SU-DHL-6 (cell line): ENCODE measurements around the gene AVEN.

Source experiments
- H2AFZ ChIP-seq: fragments of 200-600 bp; sonication (generic); 2 replicates; pipeline ENCODE4 v1.6.1; 2014; ENCODE audit warnings: low read depth, mild to moderate bottlenecking, moderate library complexity, mixed read lengths, antibody characterized with exemption, low read length; ENCODE audit not compliant: severe bottlenecking
- H3F3A ChIP-seq: fragments of 200-600 bp; shearing (Covaris generic); 2 replicates; pipeline ENCODE4 v1.6.0; 2016; ENCODE audit warnings: antibody characterized with exemption, mild to moderate bottlenecking; ENCODE audit not compliant: insufficient read depth
- H3K27ac ChIP-seq: fragments of 200-600 bp; sonication (generic); 2 replicates; pipeline ENCODE4 v1.5.1; 2016; ENCODE audit warnings: low read depth, mild to moderate bottlenecking, low read length, moderate library complexity, mixed read lengths
- H3K27me3 ChIP-seq: fragments of 200-600 bp; sonication (generic), shearing (Covaris generic); 2 replicates; pipeline ENCODE4 v1.6.0; 2014; ENCODE audit warnings: mild to moderate bottlenecking, low read length
- H3K36me3 ChIP-seq: fragments of 200-600 bp; sonication (generic); 2 replicates; pipeline ENCODE4 v1.6.1; 2014; ENCODE audit warnings: mild to moderate bottlenecking, low read length, mixed read lengths
- H3K4me2 ChIP-seq: fragments of 300-600, 200-600 bp; shearing (Covaris generic), sonication (generic); 2 replicates; pipeline ENCODE4 v1.6.0; 2014; ENCODE audit warnings: low read length, low read depth, mild to moderate bottlenecking; ENCODE audit not compliant: poor library complexity, severe bottlenecking
- H3K4me3 ChIP-seq: fragments of 200-600 bp; sonication (generic); 2 replicates; pipeline ENCODE4 v1.5.1; 2014; ENCODE audit warnings: antibody characterized with exemption, low read length, mild to moderate bottlenecking, mixed read lengths; ENCODE audit not compliant: insufficient read depth, poor library complexity, severe bottlenecking
- H3K79me2 ChIP-seq: fragments of 200-600 bp; sonication (generic); 2 replicates; pipeline ENCODE4 v1.6.1; 2014; ENCODE audit warnings: mild to moderate bottlenecking, low read length, moderate library complexity; ENCODE audit not compliant: insufficient read depth
- H3K9ac ChIP-seq: fragments of 200-600 bp; sonication (generic); 2 replicates; pipeline ENCODE4 v1.7.0; 2014; ENCODE audit warnings: mild to moderate bottlenecking, low read length
- H3K9me2 ChIP-seq: fragments of 200-600 bp; sonication (generic); replicated peaks from 2 replicates; pipeline ENCODE4 v1.6.1; 2014; ENCODE audit warnings: low read length; ENCODE audit not compliant: insufficient read depth
- H3K9me3 ChIP-seq: fragments of 200-600 bp; sonication (generic); 2 replicates; pipeline ENCODE4 v1.6.1; 2014; ENCODE audit warnings: low read length, mixed read lengths; ENCODE audit not compliant: insufficient read depth
- H4K20me1 ChIP-seq: fragments of 200-600 bp; sonication (generic); 2 replicates; pipeline ENCODE4 v1.6.1; 2014; ENCODE audit warnings: low read depth, mild to moderate bottlenecking, antibody characterized with exemption, low read length, moderate library complexity, mixed read lengths
- EZH2phosphoT487 ChIP-seq: fragments of 200-600 bp; sonication (generic), shearing (Covaris generic); conservative IDR thresholded peaks from 2 replicates; pipeline ENCODE4 v1.6.1; 2018; ENCODE audit warnings: mild to moderate bottlenecking, antibody characterized with exemption, low read length, moderate library complexity, mixed read lengths
- TF ChIP-seq, protein P1 (sequence below): fragments of 200-600 bp; sonication (generic); IDR thresholded peaks from one replicate; pipeline ENCODE4 v1.5.1; 2017; ENCODE audit warnings: antibody characterized with exemption, mild to moderate bottlenecking, low read length, moderate library complexity; ENCODE audit not compliant: insufficient read depth, poor library complexity, severe bottlenecking

AVEN gene

DNA sequence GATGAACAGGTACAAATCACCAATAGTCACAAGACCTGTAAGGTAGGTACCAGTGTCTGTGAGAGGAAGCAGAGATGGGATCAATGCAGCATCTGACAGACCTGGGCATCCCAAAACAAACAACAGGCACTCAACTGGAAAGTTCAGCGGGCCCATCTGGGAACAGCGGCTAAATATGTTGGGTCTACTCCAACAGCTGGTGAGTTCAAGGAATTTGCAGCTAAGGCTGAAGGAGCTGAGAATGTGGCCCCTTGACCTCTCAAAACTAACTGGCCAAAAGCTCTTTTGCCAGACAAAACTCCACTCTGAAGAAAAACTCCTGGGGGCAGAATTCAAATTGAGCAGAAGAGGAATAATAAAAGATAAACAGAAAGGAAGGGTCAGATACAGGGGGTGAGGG, 24.4 kb downstream of the AVEN start:
- no peak overlapping the region for H3K4me3 ChIP-seq
- no peak for TF ChIP-seq EZH2phosphoT487
- TF ChIP-seq, protein P1, sequence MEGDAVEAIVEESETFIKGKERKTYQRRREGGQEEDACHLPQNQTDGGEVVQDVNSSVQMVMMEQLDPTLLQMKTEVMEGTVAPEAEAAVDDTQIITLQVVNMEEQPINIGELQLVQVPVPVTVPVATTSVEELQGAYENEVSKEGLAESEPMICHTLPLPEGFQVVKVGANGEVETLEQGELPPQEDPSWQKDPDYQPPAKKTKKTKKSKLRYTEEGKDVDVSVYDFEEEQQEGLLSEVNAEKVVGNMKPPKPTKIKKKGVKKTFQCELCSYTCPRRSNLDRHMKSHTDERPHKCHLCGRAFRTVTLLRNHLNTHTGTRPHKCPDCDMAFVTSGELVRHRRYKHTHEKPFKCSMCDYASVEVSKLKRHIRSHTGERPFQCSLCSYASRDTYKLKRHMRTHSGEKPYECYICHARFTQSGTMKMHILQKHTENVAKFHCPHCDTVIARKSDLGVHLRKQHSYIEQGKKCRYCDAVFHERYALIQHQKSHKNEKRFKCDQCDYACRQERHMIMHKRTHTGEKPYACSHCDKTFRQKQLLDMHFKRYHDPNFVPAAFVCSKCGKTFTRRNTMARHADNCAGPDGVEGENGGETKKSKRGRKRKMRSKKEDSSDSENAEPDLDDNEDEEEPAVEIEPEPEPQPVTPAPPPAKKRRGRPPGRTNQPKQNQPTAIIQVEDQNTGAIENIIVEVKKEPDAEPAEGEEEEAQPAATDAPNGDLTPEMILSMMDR = no peak
- H3K9ac ChIP-seq = no peak overlapping the region
- H3K27ac ChIP-seq = no peak overlapping the region
- no peaks in the 10 kb centered on the region for H3K9me2 ChIP-seq
- H3K4me2 ChIP-seq = no peak overlapping the region
- H4K20me1 ChIP-seq = no peaks in the 10 kb centered on the region
- H3K27me3 ChIP-seq = no peaks in the 10 kb centered on the region
- H3K9me3 ChIP-seq = no peaks in the 10 kb centered on the region
- H3K79me2 ChIP-seq = no peaks in the 10 kb centered on the region
- H3K36me3 ChIP-seq = no peaks in the 10 kb centered on the region
- no peak overlapping the region for H2AFZ ChIP-seq
- no peaks in the 10 kb centered on the region for H3F3A ChIP-seq

DNA sequence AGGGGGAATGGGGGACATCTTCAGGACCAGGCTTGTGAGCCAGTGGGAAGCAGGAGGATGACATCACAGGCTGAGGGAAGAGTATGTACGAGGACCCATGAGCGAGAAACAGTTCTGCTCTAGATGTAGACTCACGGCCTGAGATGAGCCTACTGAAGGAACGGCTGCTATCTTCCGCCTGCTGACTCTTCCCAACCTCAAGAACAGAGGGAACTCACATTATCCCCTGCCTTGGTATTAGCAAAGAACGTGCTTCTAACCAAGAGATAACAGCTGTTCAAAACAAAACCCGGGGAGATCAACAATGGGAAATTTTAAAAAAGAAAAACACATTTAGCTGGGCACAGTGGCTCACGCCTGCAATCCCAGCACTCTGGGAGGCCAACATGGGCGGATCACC, 25.3 kb downstream of the AVEN start:
- Histone ChIP-seq H3K4me2 (no peak overlapping the region), H3K36me3 (no peaks in the 10 kb centered on the region), H3K27ac (no peak overlapping the region), H3K4me3 (no peak overlapping the region), H3K27me3 (no peaks in the 10 kb centered on the region), H2AFZ (no peak overlapping the region), H3K9me2 (no peaks in the 10 kb centered on the region), H3F3A (no peaks in the 10 kb centered on the region), H3K9ac (no peak overlapping the region), H3K79me2 (no peaks in the 10 kb centered on the region), H4K20me1 (no peaks in the 10 kb centered on the region), H3K9me3 (no peaks in the 10 kb centered on the region)
- no peak for TF ChIP-seq EZH2phosphoT487
- TF ChIP-seq, protein P1 = no peak

DNA sequence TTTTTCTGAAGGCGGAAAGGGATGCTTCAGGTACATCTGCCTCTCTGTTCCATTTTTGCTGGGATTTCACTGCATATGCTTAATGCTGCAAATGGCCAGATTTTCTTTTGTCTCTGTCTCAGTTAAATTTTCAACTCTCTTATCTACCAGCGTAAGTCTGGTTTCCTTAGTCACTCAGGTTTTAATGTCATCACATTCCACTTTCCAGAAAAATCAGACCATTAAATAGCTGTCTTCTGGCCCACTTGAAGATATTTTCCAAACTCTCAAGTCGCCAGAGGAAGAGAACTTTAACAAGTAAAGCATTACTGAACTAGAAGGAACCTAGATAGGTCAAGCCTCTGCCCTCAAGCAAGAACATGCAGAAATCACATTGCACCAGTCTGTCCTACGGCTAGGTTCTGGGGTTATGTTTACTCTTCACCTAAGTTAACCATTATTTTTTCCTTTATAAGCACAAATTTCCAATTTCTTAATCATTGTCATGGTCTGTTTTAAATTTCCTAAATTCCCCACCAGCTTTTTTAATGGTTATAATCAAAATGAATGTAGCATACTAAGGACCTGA, 26.5 kb downstream of the AVEN start:
- no peak for TF ChIP-seq EZH2phosphoT487
- TF ChIP-seq, protein P1 = no peak
- Histone ChIP-seq H3K36me3 (no peaks in the 10 kb centered on the region), H3K9me3 (no peaks in the 10 kb centered on the region), H3F3A (no peaks in the 10 kb centered on the region), H3K27me3 (no peaks in the 10 kb centered on the region), H3K79me2 (no peaks in the 10 kb centered on the region), H3K9me2 (no peaks in the 10 kb centered on the region), H3K27ac (no peak overlapping the region), H3K4me3 (no peak overlapping the region), H2AFZ (no peak overlapping the region), H3K9ac (no peak overlapping the region), H3K4me2 (no peak overlapping the region), H4K20me1 (no peaks in the 10 kb centered on the region)
